Esophagus squamous epithelium (tissue), 5 donors: ENCODE data around the gene ARAP2. TPM values are rescaled to one million over a fixed set of nuclear protein-coding genes. Genes with fewer than 3 reads are reported as not detected.

Experiments used
- DNase-seq: peaks from one replicate; lab custom pipeline; 2025; lab: John Stamatoyannopoulos, UW
- H3K27ac ChIP-seq, 4 donors: fragments of 200-600 bp; sonication (generic); one replicate each; pipeline ENCODE4 v1.5.1; 2016 to 2019; ENCODE audit warnings: mild to moderate bottlenecking in 1 of 4
- H3K27me3 ChIP-seq, 4 donors: fragments of 200-600 bp; sonication (generic); 1 replicate in 3 of 4; 2 replicates in 1 of 4; pipeline versions ENCODE4 v1.5.1 to v1.6.0; 2017 to 2021; ENCODE audit warnings: antibody characterized with exemption in 1 of 4
- H3K36me3 ChIP-seq, 3 donors: fragments of 200-600 bp; sonication (generic); one replicate each; pipeline ENCODE4 v1.5.1; 2016 to 2019
- H3K4me1 ChIP-seq, 3 donors: fragments of 200-600 bp; sonication (generic); one replicate each; pipeline ENCODE4 v1.5.1; 2017 to 2019
- H3K4me3 ChIP-seq, 4 donors: fragments of 200-600 bp; sonication (generic); 1 replicate in 3 of 4; 2 replicates in 1 of 4; pipeline ENCODE4 v1.5.1; 2016 to 2019; ENCODE audit warnings: mild to moderate bottlenecking in 2 of 4, moderate library complexity in 1 of 4
- H3K9me3 ChIP-seq, 3 donors: fragments of 200-600 bp; sonication (generic); one replicate each; pipeline ENCODE4 v1.5.1; 2016 to 2019
- POLR2A ChIP-seq, 4 donors: fragments of 450-650 bp; IDR thresholded peaks; one replicate each; pipeline ENCODE4 v1.6.1; 2017; ENCODE audit warnings: antibody characterized with exemption in 4 of 4, mild to moderate bottlenecking in 4 of 4, moderate library complexity in 3 of 4
- WGBS, 2 donors: methylation state at CpG; one replicate each; pipeline ENCODE4 v1.1.5; 2018; 5-methylcytosine and 5-hydroxymethylcytosine counted together
- intact Hi-C: fragments of 100-400 bp; cut with DNase I; formaldehyde crosslinking; loops from one replicate; pipeline ENCODE4 v1.15.0; 2022
- total RNA-seq, 4 donors: library from RNA; depleted of rRNA; stranded (reverse); fragments of >200 nt; gene quantifications; one replicate each; pipeline ENCODE4 v1.1.0, GENCODE V29; 2016
- TF ChIP-seq, protein P1 (sequence below), 6 experiments: fragments of 450-650 bp in 4 of 6; fragments of 200-600 bp in 2 of 6; sonication (generic) in 2 of 6; IDR thresholded peaks; one replicate each; pipeline ENCODE4 v1.5.1; 2016 to 2019; ENCODE audit warnings: antibody characterized with exemption in 6 of 6, mild to moderate bottlenecking in 4 of 6, moderate library complexity in 4 of 6
- donor health status: DM: yes; HTN: yes; CAD: no.

Gene ARAP2
- total RNA-seq, 4 donors from 2014 or later, result 28.5 to 65.8 (median 46.9) TPM

DNA sequence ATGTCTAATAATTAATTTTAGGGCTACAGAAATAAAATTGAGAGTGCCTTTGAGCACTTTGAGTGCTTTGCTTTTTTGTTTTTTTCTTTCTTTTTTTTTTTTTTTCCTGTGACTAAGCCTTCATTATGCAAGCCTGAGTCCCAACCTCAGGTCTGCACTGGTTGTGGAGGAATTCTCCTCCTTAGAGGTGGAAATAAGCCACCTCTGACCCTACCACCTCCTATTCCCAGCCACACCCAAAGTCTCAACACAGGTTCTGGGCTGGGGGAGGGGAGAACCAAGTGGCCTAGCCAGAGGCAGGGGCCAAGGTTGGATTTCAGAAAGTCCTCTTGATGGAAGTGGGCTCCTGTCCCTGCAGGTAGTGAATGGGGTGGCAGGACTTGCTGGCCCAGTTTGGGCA, 180.2 kb downstream of the ARAP2 start:
- peaks cover 0 to 6% (median 0%) of the 10 kb centered on the region in 3 donors for H3K4me1 ChIP-seq
- H3K9me3 ChIP-seq, result no peaks in the 10 kb centered on the region
- H3K36me3 ChIP-seq, result peaks cover 0 to 27% (median 0%) of the 10 kb centered on the region in 3 donors
- no peak for DNase-seq
- no peak overlapping the region for H3K4me3 ChIP-seq
- intact Hi-C loops, result no loop called here
- no peak overlapping the region for H3K27ac ChIP-seq
- TF ChIP-seq, protein P1, sequence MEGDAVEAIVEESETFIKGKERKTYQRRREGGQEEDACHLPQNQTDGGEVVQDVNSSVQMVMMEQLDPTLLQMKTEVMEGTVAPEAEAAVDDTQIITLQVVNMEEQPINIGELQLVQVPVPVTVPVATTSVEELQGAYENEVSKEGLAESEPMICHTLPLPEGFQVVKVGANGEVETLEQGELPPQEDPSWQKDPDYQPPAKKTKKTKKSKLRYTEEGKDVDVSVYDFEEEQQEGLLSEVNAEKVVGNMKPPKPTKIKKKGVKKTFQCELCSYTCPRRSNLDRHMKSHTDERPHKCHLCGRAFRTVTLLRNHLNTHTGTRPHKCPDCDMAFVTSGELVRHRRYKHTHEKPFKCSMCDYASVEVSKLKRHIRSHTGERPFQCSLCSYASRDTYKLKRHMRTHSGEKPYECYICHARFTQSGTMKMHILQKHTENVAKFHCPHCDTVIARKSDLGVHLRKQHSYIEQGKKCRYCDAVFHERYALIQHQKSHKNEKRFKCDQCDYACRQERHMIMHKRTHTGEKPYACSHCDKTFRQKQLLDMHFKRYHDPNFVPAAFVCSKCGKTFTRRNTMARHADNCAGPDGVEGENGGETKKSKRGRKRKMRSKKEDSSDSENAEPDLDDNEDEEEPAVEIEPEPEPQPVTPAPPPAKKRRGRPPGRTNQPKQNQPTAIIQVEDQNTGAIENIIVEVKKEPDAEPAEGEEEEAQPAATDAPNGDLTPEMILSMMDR (IDR thresholded peaks at IDR 0.05), result no peak
- TF ChIP-seq POLR2A (IDR thresholded peaks at IDR 0.05), result no peak
- H3K27me3 ChIP-seq, result no peaks in the 10 kb centered on the region

GRCh38 chr4:36056136-36056535, 188.2 kb downstream of the ARAP2 start:
- H3K9me3 ChIP-seq, result no peaks in the 10 kb centered on the region
- intact Hi-C loops, result no loop called here
- TF ChIP-seq, protein P1 (IDR thresholded peaks at IDR 0.05), result no peak
- TF ChIP-seq POLR2A (IDR thresholded peaks at IDR 0.05), result no peak
- no peaks in the 10 kb centered on the region for H3K4me1 ChIP-seq
- no peak overlapping the region for H3K4me3 ChIP-seq
- no peaks in the 10 kb centered on the region for H3K36me3 ChIP-seq
- WGBS, 2 donors, result 74 to 82% methylated on average over 1 of the region's 1 CpG
- H3K27me3 ChIP-seq, result no peaks in the 10 kb centered on the region
- no peak for DNase-seq
- no peak overlapping the region for H3K27ac ChIP-seq

- H3K27ac ChIP-seq, result no peak overlapping the region
- intact Hi-C loops, result no loop called here
- H3K27me3 ChIP-seq, result no peaks in the 10 kb centered on the region
- H3K9me3 ChIP-seq, result no peaks in the 10 kb centered on the region
- no peak for DNase-seq
- no peaks in the 10 kb centered on the region for H3K36me3 ChIP-seq
- H3K4me1 ChIP-seq, result no peaks in the 10 kb centered on the region
- no peak for TF ChIP-seq POLR2A (IDR thresholded peaks at IDR 0.05)
- TF ChIP-seq, protein P1 (IDR thresholded peaks at IDR 0.05), result no peak
- WGBS, 2 donors, result 58 to 68% methylated on average over 5 of the region's 5 CpGs
- H3K4me3 ChIP-seq, result no peak overlapping the region
Observed at GRCh38 chr4:36054694-36055422, 189.5 kb downstream of the ARAP2 start.

DNA sequence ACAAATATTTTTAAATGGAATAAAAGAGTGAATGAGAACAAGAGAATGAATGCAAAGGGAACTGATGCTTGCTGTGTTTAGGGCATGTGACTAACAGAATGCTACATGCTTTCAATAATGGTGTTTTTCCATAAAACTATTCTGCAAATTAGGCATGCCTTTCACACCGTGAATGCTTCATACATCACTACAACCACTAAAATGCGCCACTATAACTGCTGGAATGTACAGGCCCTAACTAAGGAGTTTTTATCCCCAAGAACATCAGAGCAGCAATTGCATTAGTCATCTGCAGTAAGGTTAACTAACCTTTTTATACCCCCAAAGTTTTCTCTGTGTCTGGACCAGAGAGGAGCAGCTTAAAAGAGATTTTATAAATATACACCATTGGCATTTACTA, 190.4 kb downstream of the ARAP2 start:
- intact Hi-C loops, result no loop called here
- Histone ChIP-seq H3K4me3 (no peak overlapping the region), H3K4me1 (no peaks in the 10 kb centered on the region), H3K36me3 (no peaks in the 10 kb centered on the region), H3K27ac (no peak overlapping the region), H3K27me3 (no peaks in the 10 kb centered on the region), H3K9me3 (no peaks in the 10 kb centered on the region)
- 86 to 87% methylated on average over 2 of the region's 2 CpGs for WGBS, 2 donors
- TF ChIP-seq, protein P1 (IDR thresholded peaks at IDR 0.05), result no peak
- no peak for TF ChIP-seq POLR2A (IDR thresholded peaks at IDR 0.05)
- DNase-seq, result no peak

DNA sequence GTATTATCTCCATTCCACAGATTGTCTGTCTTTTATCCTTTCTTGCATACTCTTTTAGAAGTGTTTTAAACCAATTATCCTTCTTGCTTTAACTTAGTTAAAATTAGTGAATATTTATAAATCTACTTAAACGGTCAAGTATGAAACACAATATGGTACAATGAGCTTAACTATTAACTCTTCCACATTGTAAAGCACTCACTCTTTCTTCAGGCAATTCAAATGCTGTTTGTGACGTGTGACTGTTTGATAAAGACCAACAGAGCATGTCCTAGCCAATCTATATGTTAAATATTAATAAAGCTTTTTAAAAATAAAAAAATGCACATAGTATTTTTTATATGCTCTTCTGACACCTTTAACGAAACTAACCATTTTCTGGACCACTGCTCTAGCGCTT, 192.7 kb downstream of the ARAP2 start:
- Histone ChIP-seq H3K27me3 (no peaks in the 10 kb centered on the region), H3K36me3 (no peaks in the 10 kb centered on the region), H3K27ac (no peak overlapping the region), H3K4me1 (no peaks in the 10 kb centered on the region), H3K4me3 (no peak overlapping the region), H3K9me3 (no peaks in the 10 kb centered on the region)
- intact Hi-C loops, result no loop called here
- DNase-seq, result no peak
- 89 to 90% methylated on average over 4 of the region's 4 CpGs for WGBS, 2 donors
- TF ChIP-seq, protein P1 (IDR thresholded peaks at IDR 0.05), result no peak
- no peak for TF ChIP-seq POLR2A (IDR thresholded peaks at IDR 0.05)
